Measurements from ENCODE around the gene TMEM175.

DNA sequence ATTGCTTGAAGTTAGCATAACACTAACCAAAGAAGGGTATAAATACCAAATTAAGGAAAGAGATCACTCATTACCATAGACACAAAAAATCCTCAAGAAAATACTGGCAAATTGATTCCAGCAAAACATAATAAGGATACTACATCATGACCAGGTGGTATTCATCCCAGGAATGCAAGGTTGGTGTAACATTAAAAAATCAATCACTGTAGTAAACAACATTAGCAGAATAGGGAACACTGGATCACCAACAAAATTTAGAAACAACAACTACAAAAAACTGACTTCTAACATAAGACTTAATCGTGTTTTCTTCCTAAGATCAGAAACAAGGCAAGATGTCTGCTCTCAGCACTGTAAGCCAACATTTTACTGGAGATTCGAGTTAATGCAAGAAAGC lies 14.3 kb upstream of the TMEM175 start:
- no peak for TF ChIP-seq SIRT6 (IDR thresholded peaks at IDR 0.05; ENCODE audit: low read length)
- no peak for TF ChIP-seq POLR2AphosphoS5 (IDR thresholded peaks at IDR 0.05; ENCODE audit: low read depth, low read length)
- no peak for TF ChIP-seq GTF2F1 (IDR thresholded peaks at IDR 0.05; ENCODE audit: borderline replicate concordance, low read depth, low read length)
- TF ChIP-seq CHD2 (IDR thresholded peaks at IDR 0.05; ENCODE audit: low read length), result no peak
- TF ChIP-seq CTCF (IDR thresholded peaks at IDR 0.05; ENCODE audit: control extremely low read depth in 1 of 3, insufficient read depth in 1 of 3, low read depth in 1 of 3, low read length in 3 of 3), result no peak
- no peak for TF ChIP-seq GABPA (IDR thresholded peaks at IDR 0.05; ENCODE audit: borderline replicate concordance, insufficient read depth, low read length)
- TF ChIP-seq RAD21 (IDR thresholded peaks at IDR 0.05 in 1 of 2, conservative IDR thresholded peaks at IDR 0.05 in 1 of 2; ENCODE audit: low read depth in 2 of 2, low read length in 2 of 2), result no peak
- TF ChIP-seq EP300 (IDR thresholded peaks at IDR 0.05; ENCODE audit: borderline replicate concordance in 1 of 2, low read depth in 2 of 2, low read length in 2 of 2), result no peak
